Left lobe of liver (tissue), 2 donors: ENCODE data around the gene ESR2. TPM values are rescaled to one million over a fixed set of nuclear protein-coding genes. Genes with fewer than 3 reads are reported as not detected.
"Not testable (repeated sequence)": the region's sequence is repeated elsewhere in the genome, so short reads cannot be mapped to it uniquely, and the experiment has no call there.

Experiments used
- ATAC-seq: fragments of 200-7000 bp; cut with Tn5 transposase; one replicate; pipeline ENCODE4 v1.9.1; 2020; ENCODE audit warnings: mild to moderate bottlenecking, moderate library complexity
- DNase-seq: peaks from one replicate; pipeline ENCODE4 v3.0.0-alpha.2; 2020; ENCODE audit warnings: low spot score
- total RNA-seq: library from RNA; stranded (reverse); gene quantifications from one replicate; pipeline ENCODE4 v1.2.1, GENCODE V29; 2021
- donor health status: DM: no; HTN: no; CAD: no; lungs with moderate emphysema.
- donor health status: DM: no; HTN: yes; CAD: no.

Gene ESR2
- total RNA-seq, 1 donor from 2014 or later, result 0.08 TPM

GRCh38 chr14:64225151-64225757 lies 68.9 kb downstream of the ESR2 start:
- peak; percentile 24 for DNase-seq
- no peak for ATAC-seq

GRCh38 chr14:64221391-64222003 lies 72.7 kb downstream of the ESR2 start:
- peak; percentile 39 for DNase-seq
- ATAC-seq, result peak; percentile 44

GRCh38 chr14:64220466-64220865 lies 73.7 kb downstream of the ESR2 start:
- ATAC-seq (no peak), DNase-seq (peak; percentile 42)

- DNase-seq (peak; percentile 19), ATAC-seq (no peak)
Observed at GRCh38 chr14:64220056-64220455, 74.1 kb downstream of the ESR2 start.

- DNase-seq, result peak; percentile 36
- ATAC-seq, result peak; percentile 39
Observed at GRCh38 chr14:64218344-64219240, 75.6 kb downstream of the ESR2 start.

GRCh38 chr14:64217834-64218233 lies 76.3 kb downstream of the ESR2 start:
- no peak for DNase-seq
- ATAC-seq, result no peak

GRCh38 chr14:64217308-64217707 lies 76.9 kb downstream of the ESR2 start:
- DNase-seq (peak; percentile 6), ATAC-seq (no peak)

- ATAC-seq, result no peak
- peak; percentile 12 for DNase-seq
Observed at GRCh38 chr14:64215978-64216377, 78.2 kb downstream of the ESR2 start.

GRCh38 chr14:64215274-64215673 lies 78.9 kb downstream of the ESR2 start:
- DNase-seq, result peak; percentile 18
- ATAC-seq, result no peak

GRCh38 chr14:64213853-64214570 lies 80.2 kb downstream of the ESR2 start:
- DNase-seq (no peak), ATAC-seq (no peak)

GRCh38 chr14:64213086-64213485 lies 81.1 kb downstream of the ESR2 start:
- ATAC-seq (no peak), DNase-seq (no peak)

GRCh38 chr14:64212666-64213065 lies 81.5 kb downstream of the ESR2 start:
- ATAC-seq (no peak), DNase-seq (peak; percentile 12)

- not testable (repeated sequence) for ATAC-seq
- DNase-seq, result peak; percentile 19
Observed at GRCh38 chr14:64210912-64211311, 83.3 kb downstream of the ESR2 start.

GRCh38 chr14:64210216-64210615 lies 84.0 kb downstream of the ESR2 start:
- ATAC-seq (no peak), DNase-seq (peak; percentile 30)

- DNase-seq (peak; percentile 43), ATAC-seq (peak; percentile 18)
Observed at GRCh38 chr14:64209444-64210131, 84.6 kb downstream of the ESR2 start.

- DNase-seq (peak; percentile 7), ATAC-seq (no peak)
Observed at GRCh38 chr14:64208981-64209380, 85.2 kb downstream of the ESR2 start.

- DNase-seq (peak; percentile 22), ATAC-seq (no peak)
Observed at GRCh38 chr14:64208261-64208660, 85.9 kb downstream of the ESR2 start.

- no peak for ATAC-seq
- DNase-seq, result no peak
Observed at GRCh38 chr14:64203366-64204006, 90.7 kb downstream of the ESR2 start.

- DNase-seq (no peak), ATAC-seq (no peak)
Observed at GRCh38 chr14:64202716-64203115, 91.5 kb downstream of the ESR2 start.

- no peak for ATAC-seq
- no peak for DNase-seq
Observed at GRCh38 chr14:64201921-64202545, 92.1 kb downstream of the ESR2 start.
